ENCODE data around the gene P2RY8.

The P2RY8 gene

DNA sequence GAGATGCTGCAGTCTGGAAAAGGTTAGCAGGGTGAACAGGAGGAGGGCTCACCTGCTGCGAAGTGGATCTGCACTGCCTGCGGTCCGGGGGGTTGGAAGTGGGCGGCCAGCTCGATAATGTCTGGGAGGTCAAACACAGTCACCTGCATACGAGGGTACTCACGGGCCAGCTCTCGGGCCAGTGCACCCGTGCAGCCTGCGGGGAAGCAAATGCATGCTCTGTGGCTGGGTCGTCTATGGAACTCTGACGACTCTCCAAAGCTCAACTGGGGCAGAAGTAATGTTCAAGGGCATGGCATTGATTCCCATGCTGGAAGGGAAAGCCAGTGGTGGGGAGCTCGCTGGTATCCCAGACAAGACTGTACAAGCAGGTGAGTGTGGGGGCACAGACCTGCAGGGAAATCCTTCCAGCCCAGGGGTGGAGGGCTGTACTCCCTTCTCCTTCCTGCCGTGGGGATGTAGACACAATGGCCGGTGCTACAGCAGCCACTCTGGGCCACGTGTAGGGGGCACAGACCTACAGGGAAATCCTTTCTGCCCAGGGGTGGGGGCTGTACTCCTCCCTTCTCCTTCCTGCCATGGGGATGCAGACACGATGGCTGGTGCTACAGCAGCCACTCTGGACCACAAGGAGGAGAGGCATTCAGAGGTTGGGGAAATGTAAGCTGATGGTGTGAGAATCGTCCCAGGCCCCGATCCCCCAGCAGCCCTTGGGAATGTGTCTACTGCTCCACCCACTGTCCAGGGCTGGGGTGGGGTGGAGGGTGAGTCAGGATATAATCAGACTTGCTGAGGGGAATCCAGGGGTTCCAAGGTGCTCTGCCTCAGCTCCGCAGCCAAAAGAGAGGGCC, 118.8 kb downstream of the P2RY8 start:
- DNase-seq (ENCODE audit: low spot score), result no peak

DNA sequence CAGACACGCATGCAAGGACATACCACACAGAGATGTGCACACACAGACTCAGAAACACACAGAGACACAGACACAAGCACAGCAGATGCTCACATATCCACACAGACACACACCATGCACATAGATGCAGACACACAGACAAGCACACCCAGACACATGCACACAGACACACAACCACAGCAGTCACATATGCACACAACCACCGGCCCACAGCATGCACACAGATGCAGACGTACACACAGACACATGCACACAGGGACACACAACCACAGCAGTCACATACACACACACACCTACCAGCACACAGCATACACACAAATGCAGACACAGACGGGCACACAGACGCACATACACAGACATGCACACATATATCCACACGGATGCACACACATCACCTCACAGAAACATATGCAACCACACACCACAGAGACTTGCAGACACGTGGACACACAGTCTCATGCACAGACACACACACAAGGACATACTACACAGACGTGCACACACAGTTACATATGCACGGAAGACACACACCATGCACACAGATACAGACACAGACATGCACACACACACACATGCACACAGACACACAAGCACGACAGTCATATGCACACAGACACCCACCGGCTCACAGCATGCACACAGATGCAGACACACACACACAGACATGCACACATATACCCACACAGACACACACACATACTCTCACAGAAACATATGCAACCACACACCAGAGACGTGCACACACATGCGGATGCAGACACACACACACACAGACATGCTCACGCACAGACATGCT, 119.8 kb downstream of the P2RY8 start:
- DNase-seq (ENCODE audit: low spot score), result no peak

DNA sequence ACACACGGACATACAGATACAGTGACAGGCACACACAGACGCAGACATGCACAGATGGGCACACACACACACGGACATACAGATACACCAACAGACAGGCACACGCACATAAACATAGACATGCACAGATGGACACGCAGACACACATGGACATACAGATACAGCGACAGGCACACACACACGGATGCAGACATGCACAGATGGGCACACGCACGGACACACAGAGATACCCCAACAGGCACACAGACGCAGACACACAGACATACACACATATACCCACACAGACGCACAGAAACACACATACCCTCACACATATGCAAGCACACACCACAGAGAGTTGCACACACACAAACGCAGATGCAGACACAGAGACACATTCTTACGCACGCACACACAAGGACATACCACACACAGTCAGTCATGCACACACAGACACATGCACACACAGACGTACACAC, 120.6 kb downstream of the P2RY8 start:
- DNase-seq (ENCODE audit: low spot score), result no peak
